H9 (cell line): ENCODE results near the gene IQCB1. TPM values are rescaled to one million over a fixed set of nuclear protein-coding genes. Genes with fewer than 3 reads are reported as not detected.

ENCODE experiments used
- DNase-seq: peaks from one replicate; pipeline ENCODE4 v3.0.0-alpha.2; 2017
- H2AFZ ChIP-seq: one replicate; pipeline ENCODE4 v1.6.1; 2013; ENCODE audit warnings: mild to moderate bottlenecking, low read length, control low read depth, moderate library complexity
- H2AK5ac ChIP-seq: 2 replicates; pipeline ENCODE4 v1.6.1; 2013; ENCODE audit warnings: low read length, control low read depth, mixed read lengths; ENCODE audit not compliant: insufficient read length
- H2BK120ac ChIP-seq: one replicate; pipeline ENCODE4 v1.6.1; 2013; ENCODE audit warnings: low read depth, mild to moderate bottlenecking, low read length, control low read depth, inconsistent platforms; ENCODE audit not compliant: poor library complexity, severe bottlenecking
- H2BK12ac ChIP-seq: 2 replicates; pipeline ENCODE4 v1.6.1; 2013; ENCODE audit warnings: low read length, control low read depth, mixed read lengths, low read depth; ENCODE audit not compliant: insufficient read length
- H2BK15ac ChIP-seq: 2 replicates; pipeline ENCODE4 v1.6.1; 2013; ENCODE audit warnings: low read depth, low read length, control low read depth
- H2BK20ac ChIP-seq: one replicate; pipeline ENCODE4 v1.6.1; 2013; ENCODE audit warnings: low read depth, mild to moderate bottlenecking, low read length, control low read depth, inconsistent platforms; ENCODE audit not compliant: poor library complexity, severe bottlenecking
- H2BK5ac ChIP-seq: 2 replicates; pipeline ENCODE4 v1.6.1; 2013; ENCODE audit warnings: low read length, control low read depth, mixed read lengths; ENCODE audit not compliant: insufficient read length
- H3K14ac ChIP-seq: 2 replicates; pipeline ENCODE4 v1.6.1; 2013; ENCODE audit warnings: low read length, control low read depth; ENCODE audit not compliant: insufficient read depth
- H3K18ac ChIP-seq: 2 replicates; pipeline ENCODE4 v1.6.1; 2013; ENCODE audit warnings: low read depth, mild to moderate bottlenecking, mixed read lengths, low read length, control low read depth; ENCODE audit not compliant: insufficient read length
- H3K23ac ChIP-seq: 2 replicates; pipeline ENCODE4 v1.6.1; 2013; ENCODE audit warnings: low read length, control low read depth, mixed read lengths, low read depth; ENCODE audit not compliant: insufficient read length
- H3K23me2 ChIP-seq: 2 replicates; pipeline ENCODE4 v1.6.1; 2013; ENCODE audit warnings: low read depth, mild to moderate bottlenecking, mixed read lengths, low read length, control low read depth; ENCODE audit not compliant: insufficient read length, poor library complexity, severe bottlenecking
- H3K27ac ChIP-seq: 2 replicates; pipeline ENCODE4 v1.5.1; 2013; ENCODE audit warnings: low read length, control low read depth, mixed read lengths, low read depth; ENCODE audit not compliant: insufficient read length
- H3K27me3 ChIP-seq: 2 replicates; pipeline ENCODE4 v1.6.1; 2013; ENCODE audit warnings: low read length, control low read depth, inconsistent platforms; ENCODE audit not compliant: insufficient read depth
- H3K4ac ChIP-seq: 2 replicates; pipeline ENCODE4 v1.6.1; 2013; ENCODE audit warnings: low read depth, mild to moderate bottlenecking, control low read depth, inconsistent platforms, low read length, moderate library complexity
- H3K4me1 ChIP-seq: 2 replicates; pipeline ENCODE4 v1.6.1; 2013; ENCODE audit warnings: low read length, control low read depth, inconsistent platforms; ENCODE audit not compliant: insufficient read depth
- H3K4me2 ChIP-seq: 2 replicates; pipeline ENCODE4 v1.6.1; 2013; ENCODE audit warnings: low read length, control low read depth, mixed read lengths; ENCODE audit not compliant: insufficient read length, insufficient read depth
- H3K56ac ChIP-seq: 2 replicates; pipeline ENCODE4 v1.6.1; 2013; ENCODE audit warnings: low read depth, mild to moderate bottlenecking, mixed read lengths, low read length, control low read depth; ENCODE audit not compliant: insufficient read length
- H3K79me1 ChIP-seq: 2 replicates; pipeline ENCODE4 v1.6.1; 2013; ENCODE audit warnings: low read depth, mild to moderate bottlenecking, moderate library complexity, low read length, control low read depth, inconsistent platforms; ENCODE audit not compliant: insufficient read depth, poor library complexity, severe bottlenecking
- H3K79me2 ChIP-seq: 2 replicates; pipeline ENCODE4 v1.6.1; 2013; ENCODE audit warnings: low read length, control low read depth, inconsistent platforms; ENCODE audit not compliant: insufficient read depth
- H3K9ac ChIP-seq: 2 replicates; pipeline ENCODE4 v1.6.1; 2013; ENCODE audit warnings: low read length, control low read depth, mixed read lengths; ENCODE audit not compliant: insufficient read length; ENCODE audit errors: extremely low read depth
- H3K9me3 ChIP-seq: one replicate; pipeline ENCODE4 v1.6.1; 2013; ENCODE audit warnings: low read depth, low read length, inconsistent platforms; ENCODE audit not compliant: control insufficient read depth
- H3T11ph ChIP-seq: one replicate; pipeline ENCODE4 v1.6.1; 2013; ENCODE audit warnings: mild to moderate bottlenecking, low read length, control low read depth, inconsistent platforms
- H4K20me1 ChIP-seq: one replicate; pipeline ENCODE4 v1.6.1; 2013; ENCODE audit not compliant: control insufficient read depth, insufficient read length, insufficient read depth
- H4K5ac ChIP-seq: 2 replicates; pipeline ENCODE4 v1.6.1; 2013; ENCODE audit warnings: low read depth, mild to moderate bottlenecking, mixed read lengths, low read length, control low read depth; ENCODE audit not compliant: insufficient read length
- H4K8ac ChIP-seq: replicated peaks from 2 replicates; pipeline ENCODE4 v1.6.1; 2013; ENCODE audit warnings: low read length, control low read depth, mixed read lengths, low read depth; ENCODE audit not compliant: insufficient read length
- H4K91ac ChIP-seq: 2 replicates; pipeline ENCODE4 v1.6.1; 2013; ENCODE audit warnings: low read depth, mild to moderate bottlenecking, moderate library complexity, mixed read lengths, low read length, control low read depth; ENCODE audit not compliant: insufficient read length
- H3K27ac Mint-ChIP-seq, 3 experiments: 2 replicates in 2 of 3; 3 replicates in 1 of 3; pipeline ENCODE4 v1.8.0; 2020 to 2021; ENCODE audit warnings: mixed read lengths in 3 of 3, mild to moderate bottlenecking in 1 of 3, moderate library complexity in 1 of 3
- H3K27me3 Mint-ChIP-seq: 2 replicates; pipeline ENCODE4 v1.8.0; 2021; ENCODE audit warnings: low read depth, mild to moderate bottlenecking, moderate library complexity, mixed read lengths
- H3K36me3 Mint-ChIP-seq, 3 experiments: 2 replicates in 2 of 3; 3 replicates in 1 of 3; pipeline ENCODE4 v1.8.0; 2020 to 2021; ENCODE audit warnings: low read depth in 3 of 3, mixed read lengths in 3 of 3; ENCODE audit not compliant: insufficient read depth in 1 of 3
- H3K4me1 Mint-ChIP-seq, 2 experiments: 2 replicates each; pipeline ENCODE4 v1.8.0; 2020; ENCODE audit warnings: mixed read lengths in 2 of 2
- H3K4me3 Mint-ChIP-seq, 2 experiments: 2 replicates in 1 of 2; 3 replicates in 1 of 2; pipeline ENCODE4 v1.8.0; 2020 to 2021; ENCODE audit warnings: mild to moderate bottlenecking in 2 of 2, mixed read lengths in 2 of 2, moderate library complexity in 1 of 2
- H3K9me3 Mint-ChIP-seq, 2 experiments: 2 replicates in 1 of 2; 3 replicates in 1 of 2; pipeline ENCODE4 v1.8.0; 2020; ENCODE audit warnings: mild to moderate bottlenecking in 2 of 2, mixed read lengths in 2 of 2, moderate library complexity in 1 of 2
- WGBS: extraction: QIAGEN DNeasy Blood & Tissue Kit; methylation state at CpG from one replicate; pipeline ENCODE4 v1.1.7; 2013; ENCODE audit warnings: missing lambda C conversion rate, low lambda C conversion rate, mixed read lengths; ENCODE audit not compliant: insufficient read length; ENCODE audit errors: extremely low coverage; 5-methylcytosine and 5-hydroxymethylcytosine counted together
- total RNA-seq: library from RNA; stranded (reverse); gene quantifications from 2 replicates; pipeline ENCODE4 v1.2.1, GENCODE V29; 2021
- TF ChIP-seq, protein P1 (sequence below): fragments of 200-600 bp; sonication (generic); conservative IDR thresholded peaks from 3 replicates; pipeline ENCODE4 v1.8.0; 2021; ENCODE audit warnings: antibody characterized with exemption, mild to moderate bottlenecking

IQCB1 gene
- total RNA-seq, 1 experiment from 2014 or later, result 35.8 TPM

DNA sequence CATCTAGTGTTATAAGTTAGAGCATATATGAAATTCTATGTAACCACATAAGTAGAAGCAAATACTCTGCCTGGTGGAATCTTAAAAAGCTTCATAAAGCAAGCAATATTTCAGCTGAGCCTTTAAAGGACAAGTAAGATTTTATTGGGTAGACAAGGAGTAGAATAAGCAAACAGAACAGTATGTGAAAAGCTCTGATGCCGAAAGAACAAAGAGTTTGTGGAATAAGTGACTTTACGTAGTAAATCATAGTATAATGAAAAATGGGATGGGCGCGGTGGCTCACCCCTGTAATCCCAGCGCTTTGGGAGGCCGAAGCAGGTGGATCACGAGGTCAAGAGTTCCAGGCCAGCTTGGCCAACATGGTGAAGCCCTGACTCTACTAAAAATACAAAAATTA is 10.0 kb upstream of the IQCB1 start:
- Histone ChIP-seq H3K18ac (no peak overlapping the region), H3K27me3 (no peaks in the 10 kb centered on the region), H3K27ac (no peak overlapping the region), H3T11ph (no peak overlapping the region), H3K56ac (no peak overlapping the region), H3K79me2 (no peaks in the 10 kb centered on the region), H3K9ac (no peak overlapping the region), H2AFZ (no peak overlapping the region), H4K8ac (no peak overlapping the region), H2BK120ac (no peak overlapping the region), H3K4me1 (no peaks in the 10 kb centered on the region), H3K14ac (no peak overlapping the region), H2BK12ac (no peak overlapping the region), H3K4ac (no peak overlapping the region), H2BK5ac (no peak overlapping the region), H3K23ac (no peak overlapping the region), H3K4me2 (no peak overlapping the region), H4K91ac (no peak overlapping the region), H3K9me3 (no peaks in the 10 kb centered on the region), H4K5ac (no peak overlapping the region), H4K20me1 (no peaks in the 10 kb centered on the region), H2AK5ac (no peak overlapping the region), H2BK20ac (no peak overlapping the region), H3K79me1 (no peaks in the 10 kb centered on the region), H2BK15ac (no peak overlapping the region), H3K23me2 (no peaks in the 10 kb centered on the region)
- Mint-ChIP-seq H3K27ac (no peak overlapping the region), H3K27me3 (no peaks in the 10 kb centered on the region), H3K4me3 (no peak overlapping the region), H3K4me1 (peaks cover 0 to 3% of the 10 kb centered on the region in 2 experiments; a peak in 2 of 4 replicates), H3K36me3 (peaks cover 0 to 10% (median 0%) of the 10 kb centered on the region in 3 experiments; a peak in 2 of 7 replicates), H3K9me3 (peaks cover 0 to 11% of the 10 kb centered on the region in 2 experiments; a peak in 1 of 5 replicates)
- DNase-seq, result no peak
- no CpG with 5 or more reads among the region's 7 CpGs for whole genome bisulfite sequencing
- TF ChIP-seq, protein P1, sequence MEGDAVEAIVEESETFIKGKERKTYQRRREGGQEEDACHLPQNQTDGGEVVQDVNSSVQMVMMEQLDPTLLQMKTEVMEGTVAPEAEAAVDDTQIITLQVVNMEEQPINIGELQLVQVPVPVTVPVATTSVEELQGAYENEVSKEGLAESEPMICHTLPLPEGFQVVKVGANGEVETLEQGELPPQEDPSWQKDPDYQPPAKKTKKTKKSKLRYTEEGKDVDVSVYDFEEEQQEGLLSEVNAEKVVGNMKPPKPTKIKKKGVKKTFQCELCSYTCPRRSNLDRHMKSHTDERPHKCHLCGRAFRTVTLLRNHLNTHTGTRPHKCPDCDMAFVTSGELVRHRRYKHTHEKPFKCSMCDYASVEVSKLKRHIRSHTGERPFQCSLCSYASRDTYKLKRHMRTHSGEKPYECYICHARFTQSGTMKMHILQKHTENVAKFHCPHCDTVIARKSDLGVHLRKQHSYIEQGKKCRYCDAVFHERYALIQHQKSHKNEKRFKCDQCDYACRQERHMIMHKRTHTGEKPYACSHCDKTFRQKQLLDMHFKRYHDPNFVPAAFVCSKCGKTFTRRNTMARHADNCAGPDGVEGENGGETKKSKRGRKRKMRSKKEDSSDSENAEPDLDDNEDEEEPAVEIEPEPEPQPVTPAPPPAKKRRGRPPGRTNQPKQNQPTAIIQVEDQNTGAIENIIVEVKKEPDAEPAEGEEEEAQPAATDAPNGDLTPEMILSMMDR, result no peak
